Measurements from ENCODE around the gene SRC. TPM values are rescaled to one million over a fixed set of nuclear protein-coding genes. Genes with fewer than 3 reads are reported as not detected.

SRC gene
- total RNA-seq, 1 donor from 2014 or later, result 15.4 TPM

DNA sequence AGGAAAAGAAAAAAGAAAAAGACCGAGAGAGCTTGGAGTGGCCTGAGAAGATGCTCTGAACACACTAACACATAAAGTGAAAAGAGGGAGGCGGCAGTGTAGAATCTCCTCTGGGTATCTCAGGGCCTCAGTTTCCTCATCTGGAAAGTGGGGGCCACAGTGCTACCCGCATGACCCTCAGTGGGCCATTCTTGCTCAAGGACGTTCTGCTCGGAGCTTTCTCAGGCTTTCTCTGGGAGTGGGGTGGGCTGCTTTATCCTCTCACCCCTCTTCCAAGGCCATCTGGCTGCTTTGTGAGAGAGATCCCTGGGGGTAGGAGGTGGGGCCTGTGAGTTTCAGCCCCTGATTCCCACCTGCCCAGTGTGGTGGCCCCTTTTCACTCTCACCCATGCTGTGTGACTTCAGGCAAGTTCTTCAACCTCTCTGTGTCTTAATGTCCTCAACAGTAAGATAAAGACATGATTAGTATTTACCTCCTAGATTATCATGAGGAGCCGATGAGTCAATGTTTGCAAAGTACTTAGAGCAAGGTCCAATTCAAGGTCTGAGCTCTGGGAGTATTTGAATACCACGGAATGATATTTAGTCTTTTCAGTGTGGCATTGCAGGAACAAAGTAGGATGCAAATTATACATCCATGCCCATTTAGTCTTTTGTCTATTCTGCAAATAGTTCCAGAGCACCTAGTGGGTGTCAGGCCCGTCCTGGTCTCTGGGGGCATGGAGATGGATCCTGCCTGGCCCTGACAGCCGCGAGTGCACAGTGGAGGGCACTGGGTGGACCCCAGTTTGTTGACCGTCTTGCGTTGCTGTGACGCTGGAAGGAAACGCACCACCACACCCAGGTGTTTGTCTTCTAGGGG lies 34.3 kb downstream of the SRC start:
- no peak overlapping the region for H3K4me3 Mint-ChIP-seq
- no peak overlapping the region for H3K27ac ChIP-seq
- DNase-seq (ENCODE audit: low spot score), result no peak
- no peaks in the 10 kb centered on the region for H3K4me1 ChIP-seq
- H3K4me2 ChIP-seq, result no peak overlapping the region
- peaks cover 22% of the 10 kb centered on the region for H3F3A ChIP-seq (ENCODE audit: low read depth)
- peaks cover 12% of the 10 kb centered on the region for H3K79me2 ChIP-seq (ENCODE audit: low read depth)
- no peaks in the 10 kb centered on the region for H3K36me3 ChIP-seq
- no peak for TF ChIP-seq EZH2phosphoT487 (IDR thresholded peaks at IDR 0.05)
- TF ChIP-seq, protein P1, sequence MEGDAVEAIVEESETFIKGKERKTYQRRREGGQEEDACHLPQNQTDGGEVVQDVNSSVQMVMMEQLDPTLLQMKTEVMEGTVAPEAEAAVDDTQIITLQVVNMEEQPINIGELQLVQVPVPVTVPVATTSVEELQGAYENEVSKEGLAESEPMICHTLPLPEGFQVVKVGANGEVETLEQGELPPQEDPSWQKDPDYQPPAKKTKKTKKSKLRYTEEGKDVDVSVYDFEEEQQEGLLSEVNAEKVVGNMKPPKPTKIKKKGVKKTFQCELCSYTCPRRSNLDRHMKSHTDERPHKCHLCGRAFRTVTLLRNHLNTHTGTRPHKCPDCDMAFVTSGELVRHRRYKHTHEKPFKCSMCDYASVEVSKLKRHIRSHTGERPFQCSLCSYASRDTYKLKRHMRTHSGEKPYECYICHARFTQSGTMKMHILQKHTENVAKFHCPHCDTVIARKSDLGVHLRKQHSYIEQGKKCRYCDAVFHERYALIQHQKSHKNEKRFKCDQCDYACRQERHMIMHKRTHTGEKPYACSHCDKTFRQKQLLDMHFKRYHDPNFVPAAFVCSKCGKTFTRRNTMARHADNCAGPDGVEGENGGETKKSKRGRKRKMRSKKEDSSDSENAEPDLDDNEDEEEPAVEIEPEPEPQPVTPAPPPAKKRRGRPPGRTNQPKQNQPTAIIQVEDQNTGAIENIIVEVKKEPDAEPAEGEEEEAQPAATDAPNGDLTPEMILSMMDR (IDR thresholded peaks at IDR 0.05), result no peak
- no peak for TF ChIP-seq EZH2 (IDR thresholded peaks at IDR 0.05)
- no peak overlapping the region for H3K27ac Mint-ChIP-seq
- H3K9me3 Mint-ChIP-seq, result no peaks in the 10 kb centered on the region
- no peaks in the 10 kb centered on the region for H3K27me3 ChIP-seq
- H3K4me1 Mint-ChIP-seq, result peaks cover 27% of the 10 kb centered on the region
- peaks cover 6% of the 10 kb centered on the region for H3K27me3 Mint-ChIP-seq (ENCODE audit: insufficient read depth, low read depth)
- H3K4me3 ChIP-seq, result no peak overlapping the region
- peaks cover 13% of the 10 kb centered on the region for H3K36me3 Mint-ChIP-seq
- H3K9ac ChIP-seq, result no peak overlapping the region
- H4K20me1 ChIP-seq (ENCODE audit: low read depth), result peaks cover 19% of the 10 kb centered on the region
- no peaks in the 10 kb centered on the region for H3K9me3 ChIP-seq (ENCODE audit: low read depth)
- H2AFZ ChIP-seq (replicated peaks), result no peak overlapping the region

DNA sequence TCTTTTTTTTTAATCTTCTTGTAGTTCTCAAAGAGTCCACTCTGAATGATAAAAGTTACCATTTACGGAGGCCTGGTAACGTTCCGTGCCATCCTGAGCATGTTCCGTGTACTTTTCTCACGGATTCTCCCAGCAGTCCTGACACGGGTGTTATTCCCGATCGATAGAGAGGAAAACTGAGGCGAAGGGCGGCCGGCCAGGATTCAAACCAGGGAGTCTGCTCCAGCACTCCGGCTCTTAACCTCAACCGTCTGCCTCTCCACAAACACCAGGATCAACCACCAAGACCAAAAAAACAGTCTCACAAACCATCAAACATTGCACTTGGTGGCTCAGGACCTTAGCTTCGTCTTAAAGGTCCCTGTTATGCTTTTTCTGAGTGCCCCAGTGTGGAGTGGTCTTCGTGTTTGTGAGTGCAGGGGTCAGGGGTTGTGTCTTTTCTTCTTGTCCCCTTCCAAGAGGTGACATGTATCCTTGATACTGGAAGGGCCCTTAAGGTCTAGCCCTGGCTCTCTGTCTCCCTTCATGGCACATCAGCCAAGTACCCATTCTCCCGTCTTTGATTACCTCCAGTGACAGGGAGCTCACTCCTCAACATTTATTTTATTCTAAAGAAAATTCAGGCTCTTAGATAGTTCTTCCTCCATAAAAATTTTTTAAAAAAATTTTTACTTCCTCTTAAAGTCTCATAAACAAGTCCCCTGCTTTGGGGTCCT lies 35.1 kb downstream of the SRC start:
- no peaks in the 10 kb centered on the region for H3K4me1 ChIP-seq
- H3K36me3 Mint-ChIP-seq, result peaks cover 9% of the 10 kb centered on the region
- H3F3A ChIP-seq (ENCODE audit: low read depth), result peaks cover 22% of the 10 kb centered on the region
- H3K27ac ChIP-seq, result no peak overlapping the region
- H3K27me3 ChIP-seq, result no peaks in the 10 kb centered on the region
- TF ChIP-seq EZH2phosphoT487 (IDR thresholded peaks at IDR 0.05) (no peak), EZH2 (IDR thresholded peaks at IDR 0.05) (no peak)
- TF ChIP-seq, protein P1 (IDR thresholded peaks at IDR 0.05), result no peak
- H3K4me2 ChIP-seq, result no peak overlapping the region
- no peak overlapping the region for H3K27ac Mint-ChIP-seq
- no peaks in the 10 kb centered on the region for H3K9me3 ChIP-seq (ENCODE audit: low read depth)
- H3K4me1 Mint-ChIP-seq, result peaks cover 27% of the 10 kb centered on the region
- peaks cover 6% of the 10 kb centered on the region for H3K27me3 Mint-ChIP-seq (ENCODE audit: insufficient read depth, low read depth)
- H3K79me2 ChIP-seq (ENCODE audit: low read depth), result peaks cover 5% of the 10 kb centered on the region
- no peak overlapping the region for H3K4me3 Mint-ChIP-seq
- no peak for DNase-seq (ENCODE audit: low spot score)
- H3K9me3 Mint-ChIP-seq, result no peaks in the 10 kb centered on the region
- no peak overlapping the region for H2AFZ ChIP-seq (replicated peaks)
- H3K9ac ChIP-seq, result no peak overlapping the region
- H3K4me3 ChIP-seq, result no peak overlapping the region
- peaks cover 19% of the 10 kb centered on the region for H4K20me1 ChIP-seq (ENCODE audit: low read depth)
- no peaks in the 10 kb centered on the region for H3K36me3 ChIP-seq

DNA sequence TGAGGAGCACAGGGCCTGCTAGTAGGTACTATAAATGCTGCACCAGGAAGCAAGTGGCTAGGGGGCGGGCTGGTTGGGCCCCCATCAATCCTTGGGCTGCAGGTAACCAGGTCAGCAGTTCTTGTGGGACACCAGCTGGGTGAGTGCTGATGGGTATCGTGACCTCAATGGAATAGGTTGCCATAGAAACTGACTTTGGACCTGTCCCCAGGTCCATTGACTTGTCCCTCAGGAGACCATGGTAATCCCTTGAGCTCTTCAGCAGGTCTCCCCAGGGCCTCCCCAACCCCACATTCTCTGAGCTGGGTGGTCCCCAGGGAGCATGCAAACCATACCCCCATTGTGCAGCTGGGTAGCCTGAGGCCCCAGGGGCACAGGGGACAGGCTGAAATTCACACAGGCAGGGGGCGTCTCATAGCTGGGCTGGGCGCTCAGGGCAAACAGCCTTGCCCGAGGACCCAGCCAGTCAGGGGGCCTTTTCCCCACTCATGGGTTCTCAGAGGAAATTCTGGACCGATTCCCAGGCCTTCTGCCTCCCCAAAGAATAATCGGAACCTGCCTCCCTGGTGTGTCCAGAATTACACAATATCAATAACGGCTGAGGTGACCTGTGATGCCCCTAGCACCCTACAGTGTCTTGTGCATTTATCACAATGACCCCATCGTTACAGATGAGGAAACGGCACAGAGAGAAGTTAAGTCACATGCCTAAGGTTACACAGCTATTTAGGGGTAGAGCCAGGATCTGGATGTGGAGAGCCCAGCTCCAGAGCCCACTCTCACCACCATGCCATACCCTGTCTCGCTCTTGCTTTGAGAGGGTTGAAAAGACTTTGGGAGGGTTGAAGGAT lies 35.9 kb downstream of the SRC start:
- H3K27ac Mint-ChIP-seq, result no peak overlapping the region

More for the DNA sequence above, 35.9 kb downstream of the SRC start:
- H4K20me1 ChIP-seq (ENCODE audit: low read depth), result peaks cover 19% of the 10 kb centered on the region
- H3F3A ChIP-seq (ENCODE audit: low read depth), result peaks cover 22% of the 10 kb centered on the region
- Mint-ChIP-seq H3K4me1 (peaks cover 27% of the 10 kb centered on the region), H3K27me3 (ENCODE audit: insufficient read depth, low read depth) (peaks cover 6% of the 10 kb centered on the region), H3K36me3 (peaks cover 6% of the 10 kb centered on the region), H3K9me3 (no peaks in the 10 kb centered on the region), H3K4me3 (no peak overlapping the region)
- no peak for TF ChIP-seq EZH2 (IDR thresholded peaks at IDR 0.05)
- H2AFZ ChIP-seq (replicated peaks), result no peak overlapping the region
- no peaks in the 10 kb centered on the region for H3K9me3 ChIP-seq (ENCODE audit: low read depth)
- H3K9ac ChIP-seq, result no peak overlapping the region
- no peaks in the 10 kb centered on the region for H3K4me1 ChIP-seq
- H3K36me3 ChIP-seq, result no peaks in the 10 kb centered on the region
- no peak for DNase-seq (ENCODE audit: low spot score)
- H3K4me3 ChIP-seq, result no peak overlapping the region
- peaks cover under 1% of the 10 kb centered on the region for H3K79me2 ChIP-seq (ENCODE audit: low read depth)
- no peak overlapping the region for H3K4me2 ChIP-seq
- no peak overlapping the region for H3K27ac ChIP-seq
- no peaks in the 10 kb centered on the region for H3K27me3 ChIP-seq
